SK-N-SH treated with all-trans-retinoic acid at 6 μM for 48 hours (cell line): ENCODE results near the gene TMED4.
"Not testable (repeated sequence)": the region's sequence is repeated elsewhere in the genome, so short reads cannot be mapped to it uniquely, and the experiment has no call there.

Experiments
- ATAC-seq: fragments of 200-7000 bp; cut with Tn5 transposase; 3 replicates; pipeline ENCODE4 v1.9.1; 2020; ENCODE audit warnings: mild to moderate bottlenecking, moderate library complexity
- ARNTL ChIP-seq: fragments of 450-650 bp; formaldehyde crosslinking; IDR thresholded peaks from 2 replicates; pipeline ENCODE4 v1.5.0; 2020; ENCODE audit warnings: low read depth, mild to moderate bottlenecking, moderate library complexity, borderline replicate concordance
- BACH2 ChIP-seq: fragments of 250-450 bp; sonication (Bioruptor Pico); IDR thresholded peaks from 2 replicates; pipeline ENCODE4 v1.9.0; 2021; ENCODE audit warnings: mild to moderate bottlenecking, borderline replicate concordance
- CREB5 ChIP-seq: fragments of 250-450 bp; sonication (Bioruptor Pico); IDR thresholded peaks from 2 replicates; pipeline ENCODE4 v1.5.1; 2020; ENCODE audit warnings: low read depth, mild to moderate bottlenecking, moderate library complexity
- CSDC2 ChIP-seq: fragments of 250-450 bp; sonication (Bioruptor Pico); IDR thresholded peaks from 2 replicates; pipeline ENCODE4 v1.5.0; 2020; ENCODE audit warnings: mild to moderate bottlenecking, moderate library complexity
- CSRNP3 ChIP-seq: fragments of 250-450 bp; sonication (Bioruptor Pico); IDR thresholded peaks from 2 replicates; pipeline ENCODE4 v1.5.1; 2021; ENCODE audit warnings: mild to moderate bottlenecking, moderate library complexity
- ESRRG ChIP-seq: fragments of 250-450 bp; sonication (Bioruptor Pico); IDR thresholded peaks from 2 replicates; pipeline ENCODE4 v1.6.1; 2021; ENCODE audit warnings: mild to moderate bottlenecking
- GLIS3 ChIP-seq: fragments of 250-450 bp; sonication (Bioruptor Pico); IDR thresholded peaks from 2 replicates; pipeline ENCODE4 v1.5.0; 2020; ENCODE audit warnings: mild to moderate bottlenecking, moderate library complexity
- ISL1 ChIP-seq: fragments of 250-450 bp; sonication (Bioruptor Pico); IDR thresholded peaks from 2 replicates; pipeline ENCODE4 v2.1.2; 2022; ENCODE audit warnings: mild to moderate bottlenecking, moderate library complexity
- OSR1 ChIP-seq: fragments of 250-450 bp; sonication (Bioruptor Pico); IDR thresholded peaks from 2 replicates; pipeline ENCODE4 v1.8.0; 2022; ENCODE audit warnings: moderate library complexity, mild to moderate bottlenecking, inconsistent platforms
- PATZ1 ChIP-seq: fragments of 250-450 bp; sonication (Bioruptor Pico); IDR thresholded peaks from 2 replicates; pipeline ENCODE4 v1.8.0; 2020; ENCODE audit warnings: mild to moderate bottlenecking, moderate library complexity, borderline replicate concordance
- POU6F1 ChIP-seq: fragments of 250-450 bp; sonication (Bioruptor Pico); IDR thresholded peaks from 2 replicates; pipeline ENCODE4 v1.8.0; 2021; ENCODE audit warnings: low read depth, mild to moderate bottlenecking, moderate library complexity, borderline replicate concordance
- PPARA ChIP-seq: fragments of 250-450 bp; sonication (Bioruptor Pico); IDR thresholded peaks from 2 replicates; pipeline ENCODE4 v1.5.0; 2020; ENCODE audit warnings: mild to moderate bottlenecking, borderline replicate concordance
- RARB ChIP-seq: fragments of 250-450 bp; sonication (Bioruptor Pico); IDR thresholded peaks from 2 replicates; pipeline ENCODE4 v1.8.0; 2021; ENCODE audit warnings: mild to moderate bottlenecking, moderate library complexity
- SNAI2 ChIP-seq: fragments of 250-450 bp; sonication (Bioruptor Pico); IDR thresholded peaks from 2 replicates; pipeline ENCODE4 v1.5.0; 2020; ENCODE audit warnings: mild to moderate bottlenecking, moderate library complexity
- TCF4 ChIP-seq: fragments of 250-450 bp; sonication (Bioruptor Pico); IDR thresholded peaks from 2 replicates; pipeline ENCODE4 v1.8.0; 2021; ENCODE audit warnings: mild to moderate bottlenecking, moderate library complexity, borderline replicate concordance
- TOX ChIP-seq: fragments of 250-450 bp; sonication (Bioruptor Pico); IDR thresholded peaks from 2 replicates; pipeline ENCODE4 v1.8.0; 2021; ENCODE audit warnings: mild to moderate bottlenecking, moderate library complexity, borderline replicate concordance
- TSHZ2 ChIP-seq: fragments of 250-450 bp; sonication (Bioruptor Pico); IDR thresholded peaks from 2 replicates; pipeline ENCODE4 v1.5.0; 2020; ENCODE audit warnings: mild to moderate bottlenecking, moderate library complexity
- ZC3H10 ChIP-seq: fragments of 250-450 bp; sonication (Bioruptor Pico); IDR thresholded peaks from 2 replicates; pipeline ENCODE4 v1.5.1; 2021; ENCODE audit warnings: mild to moderate bottlenecking, moderate library complexity
- ZFP3 ChIP-seq: fragments of 250-450 bp; sonication (Bioruptor Pico); IDR thresholded peaks from 2 replicates; pipeline ENCODE4 v1.5.0; 2020; ENCODE audit warnings: mild to moderate bottlenecking, moderate library complexity
- ZFP30 ChIP-seq: fragments of 450-650 bp; formaldehyde crosslinking; IDR thresholded peaks from 2 replicates; pipeline ENCODE4 v1.5.0; 2022; ENCODE audit warnings: mild to moderate bottlenecking, moderate library complexity
- ZNF565 ChIP-seq: fragments of 450-650 bp; formaldehyde crosslinking; conservative IDR thresholded peaks from 2 replicates; pipeline ENCODE4 v1.5.0; 2020; ENCODE audit warnings: low read depth, mild to moderate bottlenecking, moderate library complexity
- ZNF70 ChIP-seq: fragments of 450-650 bp; formaldehyde crosslinking; IDR thresholded peaks from 2 replicates; pipeline ENCODE4 v1.5.0; 2020; ENCODE audit warnings: mild to moderate bottlenecking, moderate library complexity
- ZNF8 ChIP-seq: fragments of 450-650 bp; formaldehyde crosslinking; IDR thresholded peaks from 2 replicates; pipeline ENCODE4 v1.5.0; 2020; ENCODE audit warnings: mild to moderate bottlenecking, moderate library complexity

Gene TMED4

GRCh38 chr7:44559485-44559884 is 22.5 kb downstream of the TMED4 start (continued):
- TF ChIP-seq TSHZ2 (CRISPR knock-in tag) (no peak), PATZ1 (no peak), ESRRG (no peak)

- no peak for ATAC-seq
- TF ChIP-seq TOX (no peak), ZNF70 (CRISPR knock-in tag) (no peak), ZNF565 (CRISPR knock-in tag) (no peak), BACH2 (no peak), OSR1 (CRISPR knock-in tag) (no peak), ZNF8 (no peak), ZFP3 (CRISPR knock-in tag) (no peak), CREB5 (no peak), ZFP30 (CRISPR knock-in tag) (no peak), TCF4 (CRISPR knock-in tag) (no peak)
Measured at GRCh38 chr7:44557485-44557884, 24.5 kb downstream of the TMED4 start.

GRCh38 chr7:44555350-44555749 is 26.7 kb downstream of the TMED4 start:
- no peak for TF ChIP-seq SNAI2 (CRISPR knock-in tag)
- no peak for TF ChIP-seq ZFP3 (CRISPR knock-in tag)
- TF ChIP-seq ZFP30 (CRISPR knock-in tag) = no peak
- ATAC-seq = no peak

- not testable (repeated sequence) for ATAC-seq
Measured at GRCh38 chr7:44552473-44553005, 29.5 kb downstream of the TMED4 start.

- no peak for ATAC-seq
- TF ChIP-seq CREB5 (no peak), ZNF70 (CRISPR knock-in tag) (no peak), ZFP30 (CRISPR knock-in tag) (no peak), OSR1 (CRISPR knock-in tag) (no peak), POU6F1 (no peak), ISL1 (CRISPR knock-in tag) (no peak), ZNF8 (no peak), CSRNP3 (CRISPR knock-in tag) (no peak), SNAI2 (CRISPR knock-in tag) (no peak), BACH2 (no peak), ZC3H10 (CRISPR knock-in tag) (no peak), PATZ1 (no peak), CSDC2 (CRISPR knock-in tag) (no peak), RARB (CRISPR knock-in tag) (no peak), ZNF565 (CRISPR knock-in tag) (no peak), TCF4 (CRISPR knock-in tag) (no peak), ARNTL (CRISPR knock-in tag) (no peak), PPARA (CRISPR knock-in tag) (no peak), ZFP3 (CRISPR knock-in tag) (no peak), GLIS3 (CRISPR knock-in tag) (no peak)
Measured at GRCh38 chr7:44549457-44549856, 32.6 kb downstream of the TMED4 start.
